PC-3 (cell line): ENCODE data around the gene SAMMSON. TPM values are rescaled to one million over a fixed set of nuclear protein-coding genes. Genes with fewer than 3 reads are reported as not detected.

Experiments
- ATAC-seq: fragments of 200-7000 bp; cut with Tn5 transposase; 2 replicates; pipeline ENCODE4 v1.9.1; 2020; ENCODE audit warnings: mild to moderate bottlenecking, moderate library complexity
- BruUV-seq: library from RNA; stranded (reverse); fragments of 400-500 nt; replicated peaks from 2 replicates; lab custom pipeline; 2021; lab: Mats Ljungman, UMichigan
- CTCF ChIA-PET: fragments of 300-600 bp; sonication (Branson Sonifier 250); formaldehyde crosslinking; loops from one replicate; lab custom pipeline; 2022; ENCODE audit warnings: antibody characterized with exemption; lab: Charles Lee
- POLR2A ChIA-PET: fragments of 300-600 bp; sonication (Branson Sonifier 250); formaldehyde crosslinking; loops from one replicate; lab custom pipeline; 2022; ENCODE audit warnings: antibody characterized with exemption; ENCODE audit not compliant: unreplicated experiment; lab: Charles Lee
- DNase-seq: peaks from one replicate; pipeline ENCODE4 v3.0.0-alpha.2; 2015
- H2AFZ ChIP-seq: fragments of 300-600 bp; sonication (generic); 2 replicates; pipeline ENCODE4 v1.6.0; 2016; ENCODE audit warnings: antibody characterized with exemption, low read length
- H3F3A ChIP-seq: fragments of 300-600 bp; sonication (generic); one replicate; pipeline ENCODE4 v1.6.0; 2017; ENCODE audit warnings: antibody characterized with exemption, low read length, control low read depth, mild to moderate bottlenecking; ENCODE audit not compliant: unreplicated experiment
- H3K27ac ChIP-seq: fragments of 300-600 bp; sonication (generic); 2 replicates; pipeline ENCODE4 v1.5.1; 2016; ENCODE audit warnings: mild to moderate bottlenecking, low read length
- H3K27me3 ChIP-seq: fragments of 300-600 bp; sonication (generic); 2 replicates; pipeline ENCODE4 v1.6.1; 2016; ENCODE audit warnings: low read length, mixed read lengths
- H3K36me3 ChIP-seq: fragments of 300-600 bp; sonication (generic); 2 replicates; pipeline ENCODE4 v1.6.1; 2016; ENCODE audit warnings: low read depth, mixed run types, low read length, mixed read lengths
- H3K4me1 ChIP-seq: fragments of 300-600 bp; sonication (generic); 2 replicates; pipeline ENCODE4 v1.5.1; 2016; ENCODE audit warnings: low read length; ENCODE audit not compliant: insufficient read depth
- H3K4me2 ChIP-seq: fragments of 300-600 bp; sonication (generic); 2 replicates; pipeline ENCODE4 v1.6.0; 2016; ENCODE audit warnings: low read length
- H3K4me3 ChIP-seq: fragments of 300-600 bp; sonication (generic); 2 replicates; pipeline ENCODE4 v1.5.1; 2016; ENCODE audit warnings: mild to moderate bottlenecking, low read length, mixed read lengths
- H3K79me2 ChIP-seq: fragments of 300-600 bp; sonication (generic); 2 replicates; pipeline ENCODE4 v1.6.1; 2017; ENCODE audit warnings: low read length, mixed read lengths
- H3K9ac ChIP-seq: fragments of 300-600 bp; sonication (generic); 2 replicates; pipeline ENCODE4 v1.6.0; 2016; ENCODE audit warnings: mild to moderate bottlenecking, low read length
- H3K9me2 ChIP-seq: fragments of 300-600 bp; sonication (generic); replicated peaks from 2 replicates; pipeline ENCODE4 v1.6.1; 2016; ENCODE audit warnings: mixed run types, low read length, mixed read lengths
- H3K9me3 ChIP-seq: fragments of 300-600 bp; sonication (generic); 2 replicates; pipeline ENCODE4 v1.6.1; 2016; ENCODE audit warnings: low read length, mixed read lengths
- H4K20me1 ChIP-seq: fragments of 300-600 bp; sonication (generic); 2 replicates; pipeline ENCODE4 v1.6.1; 2016; ENCODE audit warnings: low read length, mixed read lengths
- EZH2 ChIP-seq: fragments of 300-600 bp; sonication (generic); IDR thresholded peaks from one replicate; pipeline ENCODE4 v1.6.1; 2017; ENCODE audit warnings: antibody characterized with exemption, mild to moderate bottlenecking, low read length; ENCODE audit not compliant: unreplicated experiment
- EZH2phosphoT487 ChIP-seq: fragments of 300-600 bp; sonication (generic); IDR thresholded peaks from 2 replicates; pipeline ENCODE4 v1.6.1; 2018; ENCODE audit warnings: mild to moderate bottlenecking, antibody characterized with exemption, low read length, borderline replicate concordance
- intact Hi-C: fragments of 100-400 bp; cut with micrococcal nuclease; formaldehyde crosslinking; loops from 2 replicates; pipeline ENCODE4 v1.9.0; 2023
- total RNA-seq: library from RNA; depleted of rRNA; stranded (reverse); fragments of >200 nt; gene quantifications from 2 replicates; pipeline ENCODE4 v1.2.3, GENCODE V29; 2014
- TF ChIP-seq, protein P1 (sequence below): fragments of 300-600 bp; sonication (generic); conservative IDR thresholded peaks from 2 replicates; pipeline ENCODE4 v1.5.1; 2017; ENCODE audit warnings: antibody characterized with exemption, low read depth, mild to moderate bottlenecking, low read length

The SAMMSON gene
- total RNA-seq, 1 experiment from 2014 or later = not detected

DNA sequence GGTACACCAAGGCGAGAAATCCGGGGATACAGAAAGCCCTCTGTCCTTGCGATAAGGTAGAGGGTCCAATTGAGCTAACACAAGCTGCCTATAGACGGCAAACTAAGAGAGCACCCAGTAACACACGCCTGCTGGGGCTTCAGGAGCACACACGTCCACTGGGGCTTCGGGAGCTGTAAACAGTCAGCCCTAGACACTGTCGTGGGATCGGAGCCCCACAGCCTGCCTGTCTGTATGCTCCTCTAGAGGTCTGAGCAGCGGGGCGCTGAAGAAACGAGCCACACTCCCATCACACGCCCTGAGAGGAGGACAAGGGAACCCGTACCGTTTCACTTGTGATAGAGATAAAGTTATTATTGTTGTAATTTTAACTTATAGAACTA lies 486 bp downstream of the SAMMSON start:
- TF ChIP-seq, protein P1, sequence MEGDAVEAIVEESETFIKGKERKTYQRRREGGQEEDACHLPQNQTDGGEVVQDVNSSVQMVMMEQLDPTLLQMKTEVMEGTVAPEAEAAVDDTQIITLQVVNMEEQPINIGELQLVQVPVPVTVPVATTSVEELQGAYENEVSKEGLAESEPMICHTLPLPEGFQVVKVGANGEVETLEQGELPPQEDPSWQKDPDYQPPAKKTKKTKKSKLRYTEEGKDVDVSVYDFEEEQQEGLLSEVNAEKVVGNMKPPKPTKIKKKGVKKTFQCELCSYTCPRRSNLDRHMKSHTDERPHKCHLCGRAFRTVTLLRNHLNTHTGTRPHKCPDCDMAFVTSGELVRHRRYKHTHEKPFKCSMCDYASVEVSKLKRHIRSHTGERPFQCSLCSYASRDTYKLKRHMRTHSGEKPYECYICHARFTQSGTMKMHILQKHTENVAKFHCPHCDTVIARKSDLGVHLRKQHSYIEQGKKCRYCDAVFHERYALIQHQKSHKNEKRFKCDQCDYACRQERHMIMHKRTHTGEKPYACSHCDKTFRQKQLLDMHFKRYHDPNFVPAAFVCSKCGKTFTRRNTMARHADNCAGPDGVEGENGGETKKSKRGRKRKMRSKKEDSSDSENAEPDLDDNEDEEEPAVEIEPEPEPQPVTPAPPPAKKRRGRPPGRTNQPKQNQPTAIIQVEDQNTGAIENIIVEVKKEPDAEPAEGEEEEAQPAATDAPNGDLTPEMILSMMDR = no peak
- TF ChIP-seq EZH2 (no peak), EZH2phosphoT487 (no peak)
- no peak for DNase-seq
- Histone ChIP-seq H3K9me2 (no peaks in the 10 kb centered on the region), H3F3A (no peaks in the 10 kb centered on the region), H3K79me2 (no peaks in the 10 kb centered on the region), H3K4me2 (no peak overlapping the region), H4K20me1 (no peaks in the 10 kb centered on the region), H2AFZ (no peak overlapping the region), H3K9ac (no peak overlapping the region), H3K9me3 (no peaks in the 10 kb centered on the region), H3K27ac (no peak overlapping the region), H3K36me3 (no peaks in the 10 kb centered on the region), H3K27me3 (no peaks in the 10 kb centered on the region), H3K4me3 (no peak overlapping the region), H3K4me1 (no peaks in the 10 kb centered on the region; the same call in 1 of the 2 replicates)
- no peak for ATAC-seq
- intact Hi-C loops = no loop called here
- BruUV-seq = no TSS peak
- POLR2A ChIA-PET = no interaction called here
- CTCF ChIA-PET = no interaction called here

- TF ChIP-seq EZH2 = no peak
- ATAC-seq = peak; percentile 57
- Histone ChIP-seq H3K36me3 (no peaks in the 10 kb centered on the region), H3K9me3 (no peaks in the 10 kb centered on the region), H3F3A (no peaks in the 10 kb centered on the region), H3K27me3 (no peaks in the 10 kb centered on the region), H3K27ac (no peak overlapping the region), H4K20me1 (no peaks in the 10 kb centered on the region), H3K79me2 (no peaks in the 10 kb centered on the region), H2AFZ (no peak overlapping the region), H3K4me1 (no peaks in the 10 kb centered on the region; the same call in 1 of the 2 replicates), H3K4me3 (no peak overlapping the region), H3K9me2 (no peaks in the 10 kb centered on the region), H3K9ac (no peak overlapping the region), H3K4me2 (no peak overlapping the region)
- ChIA-PET POLR2A (no interaction called here), CTCF (no interaction called here)
- DNase-seq = peak; percentile 5
- no TSS peak for BruUV-seq
- intact Hi-C loops = no loop called here
Observed at GRCh38 chr3:70000563-70001081, 1.1 kb downstream of the SAMMSON start.

DNA sequence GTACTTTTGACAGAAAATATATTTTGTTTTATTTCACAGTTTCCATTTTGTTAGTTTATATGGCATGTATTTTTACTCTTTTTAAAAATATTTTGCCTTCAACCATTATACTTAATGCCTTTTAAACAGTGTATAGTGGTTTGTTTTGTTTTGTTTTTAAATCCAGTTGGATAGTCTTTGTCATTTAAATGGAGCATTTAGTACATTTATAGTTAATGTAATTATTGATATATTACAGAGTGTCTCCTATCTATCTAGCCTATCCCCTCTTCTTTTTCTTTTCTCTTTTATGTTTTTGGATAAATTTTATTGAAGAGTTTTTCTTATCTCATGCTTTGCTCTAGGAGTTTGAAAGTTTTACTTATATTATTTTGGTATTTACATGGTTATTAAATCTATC lies 3.6 kb downstream of the SAMMSON start:
- Histone ChIP-seq H3K9me2 (no peaks in the 10 kb centered on the region), H3K4me1 (no peaks in the 10 kb centered on the region; the same call in 1 of the 2 replicates), H3K9ac (no peak overlapping the region), H3K36me3 (no peaks in the 10 kb centered on the region), H3K27me3 (no peaks in the 10 kb centered on the region), H3K9me3 (no peaks in the 10 kb centered on the region), H3K4me3 (no peak overlapping the region), H4K20me1 (no peaks in the 10 kb centered on the region), H3K27ac (no peak overlapping the region), H3K79me2 (no peaks in the 10 kb centered on the region), H2AFZ (no peak overlapping the region), H3F3A (no peaks in the 10 kb centered on the region), H3K4me2 (no peak overlapping the region)
- POLR2A ChIA-PET = no interaction called here
- intact Hi-C loops = no loop called here
- ATAC-seq = no peak
- CTCF ChIA-PET = no interaction called here
- DNase-seq = no peak
- no peak for TF ChIP-seq EZH2
- TF ChIP-seq EZH2phosphoT487 = no peak
- TF ChIP-seq, protein P1 = no peak
- no TSS peak for BruUV-seq
